Upper lobe of left lung (tissue), 4 donors: ENCODE data around the gene WTAP.
A peak's percentile ranks its signal among the peaks of the same experiment; 100 is the strongest.

Experiments
- EP300 ChIP-seq, 4 donors: sonication (generic); formaldehyde crosslinking; IDR thresholded peaks; one replicate each; pipeline ENCODE4 v1.5.1; 2017; ENCODE audit warnings: antibody characterized with exemption in 4 of 4, control low read depth in 2 of 4
- POLR2A ChIP-seq, 4 donors: fragments of 450-650 bp; IDR thresholded peaks; one replicate each; pipeline ENCODE4 v1.5.1; 2016 to 2017; ENCODE audit warnings: antibody characterized with exemption in 4 of 4, mild to moderate bottlenecking in 2 of 4
- POLR2AphosphoS5 ChIP-seq, 2 donors: sonication (generic); formaldehyde crosslinking; IDR thresholded peaks; one replicate each; pipeline ENCODE4 v1.5.1; 2017; ENCODE audit warnings: antibody characterized with exemption in 2 of 2
- TF ChIP-seq, protein P1 (sequence below), 6 experiments: fragments of 450-650 bp in 4 of 6; fragments of 200-600 bp in 2 of 6; sonication (generic) in 2 of 6; IDR thresholded peaks; one replicate each; pipeline ENCODE4 v1.5.1; 2016 to 2019; ENCODE audit warnings: antibody characterized with exemption in 6 of 6

DNA sequence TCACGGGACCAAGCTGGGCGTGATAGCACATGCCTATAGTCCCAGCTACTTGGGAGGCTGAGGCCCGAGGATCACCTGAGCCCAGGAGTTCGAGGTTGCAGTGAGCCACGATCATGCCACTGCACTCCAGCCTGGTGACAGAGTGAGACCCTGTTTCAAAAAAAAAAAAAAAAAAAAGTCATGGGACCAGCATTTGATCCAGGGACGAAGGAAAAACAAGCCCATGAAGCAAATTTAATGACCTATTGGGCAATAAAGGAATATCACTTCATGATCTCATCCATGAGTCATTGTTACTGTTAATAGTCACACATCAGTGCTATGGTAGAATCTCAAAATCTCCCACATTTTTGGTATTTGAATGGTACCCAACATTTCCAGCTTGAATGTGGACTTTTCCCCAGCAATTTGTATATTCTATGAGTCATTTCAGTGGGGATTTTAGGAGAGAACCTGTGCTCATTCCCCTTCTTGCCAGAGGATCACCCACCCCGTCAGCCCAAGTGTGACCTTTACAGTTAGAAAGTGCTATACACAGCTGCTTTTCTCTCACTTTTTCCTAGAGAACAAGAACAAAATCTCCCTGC, 25.8 kb upstream of the WTAP start:
- TF ChIP-seq, protein P1, sequence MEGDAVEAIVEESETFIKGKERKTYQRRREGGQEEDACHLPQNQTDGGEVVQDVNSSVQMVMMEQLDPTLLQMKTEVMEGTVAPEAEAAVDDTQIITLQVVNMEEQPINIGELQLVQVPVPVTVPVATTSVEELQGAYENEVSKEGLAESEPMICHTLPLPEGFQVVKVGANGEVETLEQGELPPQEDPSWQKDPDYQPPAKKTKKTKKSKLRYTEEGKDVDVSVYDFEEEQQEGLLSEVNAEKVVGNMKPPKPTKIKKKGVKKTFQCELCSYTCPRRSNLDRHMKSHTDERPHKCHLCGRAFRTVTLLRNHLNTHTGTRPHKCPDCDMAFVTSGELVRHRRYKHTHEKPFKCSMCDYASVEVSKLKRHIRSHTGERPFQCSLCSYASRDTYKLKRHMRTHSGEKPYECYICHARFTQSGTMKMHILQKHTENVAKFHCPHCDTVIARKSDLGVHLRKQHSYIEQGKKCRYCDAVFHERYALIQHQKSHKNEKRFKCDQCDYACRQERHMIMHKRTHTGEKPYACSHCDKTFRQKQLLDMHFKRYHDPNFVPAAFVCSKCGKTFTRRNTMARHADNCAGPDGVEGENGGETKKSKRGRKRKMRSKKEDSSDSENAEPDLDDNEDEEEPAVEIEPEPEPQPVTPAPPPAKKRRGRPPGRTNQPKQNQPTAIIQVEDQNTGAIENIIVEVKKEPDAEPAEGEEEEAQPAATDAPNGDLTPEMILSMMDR (IDR thresholded peaks at IDR 0.05), result no peak
- TF ChIP-seq POLR2AphosphoS5 (IDR thresholded peaks at IDR 0.05), result peak; percentile 5 to 82
- TF ChIP-seq POLR2A (IDR thresholded peaks at IDR 0.05), result peak in 1 of 4 donors; percentile 35
- TF ChIP-seq EP300 (IDR thresholded peaks at IDR 0.05), result peak in 2 of 4 donors; percentile 44 to 96
